Aorta (tissue), 5 donors: ENCODE results near the gene PFDN2. TPM values are rescaled to one million over a fixed set of nuclear protein-coding genes. Genes with fewer than 3 reads are reported as not detected.

ENCODE experiments used
- ATAC-seq: fragments of 200-7000 bp; cut with Tn5 transposase; one replicate; pipeline ENCODE4 v1.9.1; 2022; ENCODE audit warnings: moderate library complexity; ENCODE audit not compliant: low FRiP score
- DNase-seq, 2 donors: peaks; one replicate each; pipeline ENCODE4 v3.0.0-alpha.2; 2020
- H3K27ac ChIP-seq, 2 donors: one replicate each; pipeline ENCODE4 v1.5.1; 2013; ENCODE audit warnings: low read length in 2 of 2, mild to moderate bottlenecking in 2 of 2, moderate library complexity in 2 of 2, control low read depth in 1 of 2, inconsistent platforms in 1 of 2, low read depth in 1 of 2
- H3K27me3 ChIP-seq, 2 donors: one replicate each; pipeline ENCODE4 v1.6.1; 2013; ENCODE audit warnings: control low read depth in 1 of 2, low read length in 1 of 2, mild to moderate bottlenecking in 1 of 2, moderate library complexity in 1 of 2; ENCODE audit not compliant: insufficient read depth in 2 of 2, control insufficient read depth in 1 of 2
- H3K36me3 ChIP-seq, 2 donors: one replicate each; pipeline ENCODE4 v1.6.1; 2013; ENCODE audit warnings: control low read depth in 1 of 2, low read length in 1 of 2, mild to moderate bottlenecking in 1 of 2; ENCODE audit not compliant: insufficient read depth in 2 of 2, control insufficient read depth in 1 of 2
- H3K4me1 ChIP-seq, 2 donors: one replicate each; pipeline ENCODE4 v1.6.1; 2013; ENCODE audit warnings: low read length in 2 of 2, control low read depth in 1 of 2, mild to moderate bottlenecking in 1 of 2, moderate library complexity in 1 of 2; ENCODE audit not compliant: insufficient read depth in 2 of 2, control insufficient read depth in 1 of 2
- H3K4me3 ChIP-seq, 2 donors: one replicate each; pipeline ENCODE4 v1.5.1; 2013; ENCODE audit warnings: low read length in 2 of 2, control low read depth in 1 of 2, mild to moderate bottlenecking in 1 of 2
- H3K9me3 ChIP-seq: one replicate; pipeline ENCODE4 v1.6.1; 2013; ENCODE audit warnings: mild to moderate bottlenecking, low read length; ENCODE audit not compliant: control insufficient read depth
- WGBS, 2 donors: extraction: QIAGEN DNeasy Blood & Tissue Kit; methylation state at CpG; one replicate each; pipeline ENCODE4 v1.1.7; 2013; 5-methylcytosine and 5-hydroxymethylcytosine counted together
- intact Hi-C, 2 donors: fragments of 100-400 bp; cut with DNase I; formaldehyde crosslinking; loops; one replicate each; pipeline versions ENCODE4 v1.14.2 to v1.15.0; 2022
- polyA plus RNA-seq, 2 donors: library from polyadenylated mRNA; stranded (reverse); fragments of 200-250 nt; gene quantifications; one replicate each; pipeline ENCODE4 v1.2.3, GENCODE V29; 2013
- total RNA-seq, 2 donors: library from RNA; stranded (reverse); fragmentation: NEBNext Ultra II Directional; extraction: Animal tissue kit (Norgen Biotek cat#: 25700); gene quantifications; one replicate each; pipeline ENCODE4 v1.2.1, GENCODE V29; 2021
- donor health status: healthy with polysubstance abuse.
- donor health status: Bipolar disorder and iron deficiency.
- donor health status: DM: no; HTN: no; CAD: no.
- donor health status: DM: no; HTN: no; CAD: no.
- donor health status: DM: yes; HTN: yes; CAD: no.

The PFDN2 gene
- total and polyA plus RNA-seq, 4 donors: 36.4 to 116 (median 58.4) TPM

- H3K9me3 ChIP-seq: no peaks in the 10 kb centered on the region
- no peak overlapping the region for H3K4me3 ChIP-seq
- peaks cover 0 to 3% of the 10 kb centered on the region in 2 donors for H3K4me1 ChIP-seq
- DNase-seq (no peak), ATAC-seq (no peak)
- WGBS, 2 donors: 94 to 95% methylated on average over 12 of the region's 12 CpGs
- intact Hi-C loops: loop anchor here in 1 of 2 donors (5.0 kb wide), 1 partner anchor 68 kb away; the partner anchor contains the start of gene USF1
- no peak overlapping the region for H3K27ac ChIP-seq
- H3K36me3 ChIP-seq: no peaks in the 10 kb centered on the region
- H3K27me3 ChIP-seq: no peaks in the 10 kb centered on the region
Observed at GRCh38 chr1:161115132-161115711, 2.6 kb downstream of the PFDN2 start.

DNA sequence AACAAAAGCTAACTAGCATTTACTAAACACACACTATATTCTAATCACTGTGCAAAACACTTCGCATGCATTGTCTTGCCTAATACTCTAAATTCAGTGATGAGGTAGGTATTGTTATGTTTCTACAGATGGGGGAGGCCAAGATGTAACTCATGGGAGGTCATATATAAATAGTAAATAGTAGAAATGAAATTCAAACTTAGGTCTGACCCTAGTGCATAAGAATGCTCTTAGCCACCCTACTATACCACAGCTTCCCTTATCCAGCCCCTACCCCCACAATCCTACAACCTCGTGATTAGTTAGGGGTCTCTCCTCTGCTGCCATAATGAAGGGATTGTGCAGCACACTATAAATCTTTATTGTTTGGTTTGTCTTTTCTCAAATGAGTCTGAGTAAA, 3.3 kb downstream of the PFDN2 start:
- Histone ChIP-seq H3K27ac (no peak overlapping the region), H3K9me3 (no peaks in the 10 kb centered on the region), H3K27me3 (no peaks in the 10 kb centered on the region), H3K4me3 (no peak overlapping the region), H3K36me3 (no peaks in the 10 kb centered on the region), H3K4me1 (peaks cover 0 to 3% of the 10 kb centered on the region in 2 donors)
- ATAC-seq (no peak), DNase-seq (no peak)
- 84 to 87% methylated on average over 2 of the region's 2 CpGs for WGBS, 2 donors
- intact Hi-C loops: no loop called here

DNA sequence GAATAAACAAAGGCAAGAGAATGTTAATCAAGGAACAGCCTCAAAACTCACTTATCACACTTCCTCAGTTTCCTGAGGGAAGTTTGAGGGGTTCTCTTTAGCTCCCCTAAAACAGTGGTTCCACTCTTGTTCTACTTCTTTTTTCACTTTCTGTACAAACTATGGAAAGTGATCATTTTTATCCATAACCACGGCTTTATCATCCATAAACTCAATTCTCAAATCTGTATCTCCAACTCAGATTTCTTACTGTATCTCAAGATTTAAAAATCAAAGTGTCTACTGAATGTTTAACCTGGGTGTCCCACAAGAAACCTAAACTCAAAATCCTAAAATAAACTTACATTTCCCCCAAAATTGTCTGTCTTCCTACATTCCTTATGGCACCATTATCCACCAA, 3.9 kb downstream of the PFDN2 start:
- DNase-seq (no peak), ATAC-seq (no peak)
- WGBS, 2 donors: 90 to 94% methylated on average over 1 of the region's 1 CpG
- no peak overlapping the region for H3K4me3 ChIP-seq
- H3K27ac ChIP-seq: no peak overlapping the region
- no peaks in the 10 kb centered on the region for H3K36me3 ChIP-seq
- intact Hi-C loops: no loop called here
- no peaks in the 10 kb centered on the region for H3K9me3 ChIP-seq
- no peaks in the 10 kb centered on the region for H3K27me3 ChIP-seq
- H3K4me1 ChIP-seq: peaks cover 0 to 3% of the 10 kb centered on the region in 2 donors

DNA sequence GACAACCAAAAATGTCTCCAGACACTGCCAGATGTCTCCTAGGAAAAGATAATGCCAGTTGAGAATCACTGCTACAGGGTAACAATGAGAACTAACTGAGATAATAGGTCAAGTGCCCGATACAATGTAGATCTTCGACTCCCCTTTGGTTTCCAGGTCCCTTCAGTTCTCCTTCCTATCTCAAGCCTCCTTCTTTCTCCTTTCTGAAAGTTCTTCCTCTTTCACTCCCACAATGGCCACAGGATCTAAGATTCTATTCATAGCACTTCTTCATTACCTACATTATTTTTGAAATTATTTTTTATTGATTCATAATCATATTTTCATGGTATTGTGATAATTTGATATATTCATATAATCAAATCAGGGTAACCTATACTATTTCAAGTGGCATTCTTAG, 6.3 kb downstream of the PFDN2 start:
- Histone ChIP-seq H3K27me3 (no peaks in the 10 kb centered on the region), H3K4me1 (peaks cover 0 to under 1% of the 10 kb centered on the region in 2 donors), H3K4me3 (no peak overlapping the region), H3K9me3 (no peaks in the 10 kb centered on the region), H3K27ac (no peak overlapping the region), H3K36me3 (no peaks in the 10 kb centered on the region)
- WGBS, 2 donors: 87 to 98% methylated on average over 2 of the region's 2 CpGs
- ATAC-seq: no peak
- DNase-seq: no peak
- intact Hi-C loops: no loop called here

DNA sequence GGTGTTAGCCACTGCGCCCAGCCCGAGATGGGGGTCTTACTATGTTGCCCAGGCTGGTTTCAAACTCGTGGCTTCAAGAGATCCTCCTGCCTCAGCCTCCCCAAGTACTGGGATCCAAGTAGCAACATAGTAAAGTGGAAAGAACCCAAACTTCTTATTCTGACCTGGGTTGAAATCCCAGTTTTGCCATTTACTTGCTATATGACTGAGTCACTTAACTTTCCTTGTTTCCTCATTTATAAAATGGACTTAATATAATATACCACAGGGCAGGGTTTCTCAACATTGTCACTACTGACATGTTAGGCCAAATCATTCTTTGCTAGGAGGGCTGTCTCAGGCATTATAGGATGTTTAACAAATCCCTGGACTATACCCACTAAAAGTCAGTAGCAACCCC, 6.7 kb downstream of the PFDN2 start:
- intact Hi-C loops: no loop called here
- ATAC-seq (no peak), DNase-seq (no peak)
- Histone ChIP-seq H3K4me3 (no peak overlapping the region), H3K9me3 (no peaks in the 10 kb centered on the region), H3K27me3 (no peaks in the 10 kb centered on the region), H3K4me1 (no peaks in the 10 kb centered on the region), H3K27ac (no peak overlapping the region), H3K36me3 (no peaks in the 10 kb centered on the region)
- WGBS, 2 donors: 94 to 95% methylated on average over 3 of the region's 3 CpGs

DNA sequence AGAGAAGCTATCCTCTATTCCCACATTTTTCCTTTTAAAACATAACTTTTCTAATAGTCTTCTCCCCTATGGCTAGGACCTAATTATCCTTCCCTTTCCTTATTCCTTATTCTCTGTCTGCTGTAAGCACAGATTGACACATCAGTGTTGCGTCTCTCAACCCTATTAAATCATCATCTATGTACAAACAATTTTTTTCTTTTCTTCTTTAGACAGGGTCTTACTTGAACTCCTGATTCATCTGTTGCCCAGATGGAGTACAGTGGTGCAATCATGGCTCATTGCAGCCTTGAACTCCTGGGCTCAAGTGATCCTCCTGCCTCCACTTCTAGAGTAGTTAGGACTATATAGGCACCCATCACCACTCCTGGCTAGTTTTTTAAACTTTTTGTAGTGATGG, 11.4 kb downstream of the PFDN2 start:
- Histone ChIP-seq H3K4me1 (no peaks in the 10 kb centered on the region), H3K27ac (no peak overlapping the region), H3K36me3 (peaks cover 0 to 6% of the 10 kb centered on the region in 2 donors), H3K9me3 (no peaks in the 10 kb centered on the region), H3K4me3 (no peak overlapping the region), H3K27me3 (no peaks in the 10 kb centered on the region)
- no peak for DNase-seq
- 96 to 100% methylated on average over 1 of the region's 1 CpG for WGBS, 2 donors
- intact Hi-C loops: no loop called here
- ATAC-seq: no peak

DNA sequence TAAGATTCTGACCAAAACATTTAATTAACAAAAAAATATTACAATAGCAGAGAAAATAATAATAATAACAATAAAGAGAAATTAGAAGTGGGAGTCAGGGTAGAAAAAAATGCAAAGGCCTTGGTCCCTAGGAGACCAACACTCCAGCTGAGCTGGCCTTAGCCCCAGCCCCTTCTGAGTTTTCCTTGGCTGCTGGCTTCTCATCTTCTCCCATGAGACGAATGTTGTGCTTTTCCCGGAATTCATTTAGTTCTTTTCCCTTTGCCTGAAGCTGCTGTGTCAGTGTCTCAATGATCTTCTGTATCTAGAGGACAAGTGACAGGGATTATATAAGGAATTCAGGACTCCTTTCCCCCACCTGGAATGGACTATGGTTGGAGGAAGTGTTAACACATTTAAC, 17.3 kb downstream of the PFDN2 start:
- intact Hi-C loops: no loop called here
- 8 to 10% methylated on average over 2 of the region's 2 CpGs for WGBS, 2 donors

DNA sequence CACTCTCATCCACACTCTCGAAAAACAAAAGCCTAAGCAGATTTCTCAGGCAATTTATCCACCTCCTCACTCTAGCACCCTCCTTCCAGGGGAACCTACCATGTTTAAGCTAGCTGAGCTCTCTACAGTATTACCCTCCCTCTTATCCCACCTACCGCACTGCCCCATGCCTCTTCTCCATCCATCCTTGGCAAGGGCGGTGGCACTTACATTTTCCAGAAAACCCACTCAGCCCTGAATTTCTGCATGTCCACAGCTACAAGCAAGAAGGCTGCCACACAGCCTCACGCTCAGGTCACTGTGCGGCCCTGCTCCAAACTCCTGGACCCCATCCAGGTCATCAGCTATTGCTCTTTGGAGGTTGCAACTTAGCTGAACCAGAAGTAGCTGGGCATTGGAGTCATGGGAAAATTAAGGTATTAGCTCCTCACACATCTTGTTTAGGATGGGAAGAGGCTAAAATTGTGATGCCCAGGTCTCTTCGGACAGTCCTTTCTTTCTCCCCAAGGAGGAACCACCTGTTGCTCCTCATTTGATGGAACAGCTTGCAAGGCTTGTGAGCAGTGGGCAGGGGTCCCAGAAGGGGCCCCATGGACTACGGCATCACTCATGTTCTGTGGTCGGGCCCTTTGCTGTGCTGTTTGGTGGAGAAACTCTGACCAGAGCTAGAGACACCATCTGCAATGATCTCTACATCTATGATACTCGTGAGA, 18.6 kb downstream of the PFDN2 start:
- ATAC-seq: no peak
- no peak for DNase-seq
- Histone ChIP-seq H3K9me3 (no peaks in the 10 kb centered on the region), H3K27ac (no peak overlapping the region), H3K27me3 (no peaks in the 10 kb centered on the region), H3K4me3 (no peak overlapping the region), H3K4me1 (peaks cover 0 to 2% of the 10 kb centered on the region in 2 donors), H3K36me3 (peaks cover 0 to 6% of the 10 kb centered on the region in 2 donors)
- WGBS, 2 donors: 70 to 75% methylated on average over 9 of the region's 9 CpGs
- intact Hi-C loops: loop anchor here in 1 of 2 donors (5.0 kb wide), 1 partner anchor 102 kb away; no protein-coding TSS in a partner anchor

More for the DNA sequence above, 17.3 kb downstream of the PFDN2 start:
- no peak for DNase-seq
- Histone ChIP-seq H3K36me3 (peaks cover 0 to 6% of the 10 kb centered on the region in 2 donors), H3K4me3 (no peak overlapping the region), H3K27ac (no peak overlapping the region), H3K27me3 (no peaks in the 10 kb centered on the region), H3K4me1 (peaks cover 0 to 2% of the 10 kb centered on the region in 2 donors), H3K9me3 (no peaks in the 10 kb centered on the region)
- no peak for ATAC-seq
